Memory B cell (primary cell): ENCODE data around the gene SP7.
A peak's percentile ranks its signal among the peaks of the same experiment; 100 is the strongest.

Source experiments
- ATAC-seq: fragments of 150-1000 bp; cut with Tn5 transposase; 2 replicates; pipeline ENCODE4 v1.10.0; 2021; ENCODE audit warnings: low read depth, mild to moderate bottlenecking, moderate library complexity
- DNase-seq, 2 donors: peaks; one replicate each; pipeline ENCODE4 v3.0.0; 2022; ENCODE audit warnings: low spot score in 2 of 2
- H3K27ac Mint-ChIP-seq: one replicate; pipeline ENCODE4 v1.8.0; 2022; ENCODE audit warnings: mild to moderate bottlenecking, moderate library complexity, mixed read lengths
- H3K27me3 Mint-ChIP-seq: one replicate; pipeline ENCODE4 v1.8.0; 2022; ENCODE audit warnings: mixed read lengths
- H3K36me3 Mint-ChIP-seq: one replicate; pipeline ENCODE4 v1.8.0; 2022; ENCODE audit warnings: mild to moderate bottlenecking, mixed read lengths
- H3K4me1 Mint-ChIP-seq: one replicate; pipeline ENCODE4 v1.8.0; 2022; ENCODE audit warnings: mixed read lengths
- H3K4me3 Mint-ChIP-seq: one replicate; pipeline ENCODE4 v1.8.0; 2022; ENCODE audit warnings: mild to moderate bottlenecking, moderate library complexity, mixed read lengths
- H3K9me3 Mint-ChIP-seq: one replicate; pipeline ENCODE4 v1.8.0; 2022; ENCODE audit warnings: mixed read lengths

The SP7 gene

GRCh38 chr12:53289891-53290290 is 46.3 kb downstream of the SP7 start:
- Mint-ChIP-seq H3K27ac (no peak overlapping the region), H3K4me3 (no peak overlapping the region), H3K4me1 (peaks cover 7% of the 10 kb centered on the region), H3K27me3 (no peaks in the 10 kb centered on the region), H3K9me3 (no peaks in the 10 kb centered on the region), H3K36me3 (no peaks in the 10 kb centered on the region)
- no peak for DNase-seq
- no peak for ATAC-seq

- Mint-ChIP-seq H3K4me3 (no peak overlapping the region), H3K27ac (no peak overlapping the region), H3K9me3 (no peaks in the 10 kb centered on the region), H3K4me1 (peaks cover 7% of the 10 kb centered on the region), H3K27me3 (no peaks in the 10 kb centered on the region), H3K36me3 (no peaks in the 10 kb centered on the region)
- ATAC-seq (no peak), DNase-seq (no peak)
Measured at GRCh38 chr12:53288322-53288721, 47.8 kb downstream of the SP7 start.

GRCh38 chr12:53287741-53288216 is 48.4 kb downstream of the SP7 start:
- Mint-ChIP-seq H3K27ac (peak overlapping the region; percentile 9), H3K36me3 (no peaks in the 10 kb centered on the region), H3K27me3 (no peaks in the 10 kb centered on the region), H3K4me3 (no peak overlapping the region), H3K9me3 (no peaks in the 10 kb centered on the region), H3K4me1 (peaks cover 7% of the 10 kb centered on the region)
- ATAC-seq, result peak; percentile 99
- peak; percentile 70 to 71 for DNase-seq

GRCh38 chr12:53286448-53286847 is 49.7 kb downstream of the SP7 start:
- Mint-ChIP-seq H3K27ac (no peak overlapping the region), H3K36me3 (no peaks in the 10 kb centered on the region), H3K27me3 (no peaks in the 10 kb centered on the region), H3K4me3 (no peak overlapping the region), H3K9me3 (no peaks in the 10 kb centered on the region), H3K4me1 (peaks cover 7% of the 10 kb centered on the region)
- ATAC-seq (no peak), DNase-seq (no peak)

GRCh38 chr12:53279888-53280498 is 56.2 kb downstream of the SP7 start:
- no peak overlapping the region for H3K27ac Mint-ChIP-seq
- H3K9me3 Mint-ChIP-seq, result no peaks in the 10 kb centered on the region
- no peak for ATAC-seq
- no peak for DNase-seq
- no peaks in the 10 kb centered on the region for H3K27me3 Mint-ChIP-seq
- H3K36me3 Mint-ChIP-seq, result no peaks in the 10 kb centered on the region
- H3K4me1 Mint-ChIP-seq, result no peaks in the 10 kb centered on the region
- no peak overlapping the region for H3K4me3 Mint-ChIP-seq

- Mint-ChIP-seq H3K4me3 (no peak overlapping the region), H3K4me1 (no peaks in the 10 kb centered on the region), H3K27ac (no peak overlapping the region), H3K36me3 (no peaks in the 10 kb centered on the region), H3K27me3 (no peaks in the 10 kb centered on the region), H3K9me3 (no peaks in the 10 kb centered on the region)
- no peak for DNase-seq
- ATAC-seq, result no peak
Measured at GRCh38 chr12:53279283-53279869, 56.8 kb downstream of the SP7 start.

GRCh38 chr12:53277981-53278380 is 58.2 kb downstream of the SP7 start:
- no peak for ATAC-seq
- H3K36me3 Mint-ChIP-seq, result no peaks in the 10 kb centered on the region
- no peak overlapping the region for H3K27ac Mint-ChIP-seq
- H3K4me1 Mint-ChIP-seq, result no peaks in the 10 kb centered on the region
- H3K4me3 Mint-ChIP-seq, result no peak overlapping the region
- no peaks in the 10 kb centered on the region for H3K27me3 Mint-ChIP-seq
- no peak for DNase-seq
- no peaks in the 10 kb centered on the region for H3K9me3 Mint-ChIP-seq
